ENCODE data around the gene C7. TPM values are rescaled to one million over a fixed set of nuclear protein-coding genes. Genes with fewer than 3 reads are reported as not detected.
"Not testable (repeated sequence)": the region's sequence is repeated elsewhere in the genome, so short reads cannot be mapped to it uniquely, and the experiment has no call there.

C7 gene
- total RNA-seq, 1 donor from 2014 or later = 22.6 TPM

GRCh38 chr5:40873286-40873880 is 35.9 kb upstream of the C7 start:
- peaks cover 10% of the 10 kb centered on the region for H3K9me3 Mint-ChIP-seq
- H3K36me3 Mint-ChIP-seq = no peaks in the 10 kb centered on the region
- H3K4me1 Mint-ChIP-seq = no peaks in the 10 kb centered on the region
- no peak for DNase-seq (ENCODE audit: low spot score in 2 of 2, unreplicated experiment in 2 of 2)
- H3K27me3 Mint-ChIP-seq (ENCODE audit: low read depth) = no peaks in the 10 kb centered on the region
- H3K4me3 Mint-ChIP-seq = no peak overlapping the region
- TF ChIP-seq CTCF (IDR thresholded peaks at IDR 0.05; ENCODE audit: unreplicated experiment) = no peak
- no peak overlapping the region for H3K27ac Mint-ChIP-seq

GRCh38 chr5:40875958-40876357 is 33.3 kb upstream of the C7 start:
- no peak overlapping the region for H3K4me3 Mint-ChIP-seq
- no peak for DNase-seq (ENCODE audit: low spot score in 2 of 2, unreplicated experiment in 2 of 2)
- H3K4me1 Mint-ChIP-seq = no peaks in the 10 kb centered on the region
- TF ChIP-seq CTCF (IDR thresholded peaks at IDR 0.05; ENCODE audit: unreplicated experiment) = no peak
- H3K27me3 Mint-ChIP-seq (ENCODE audit: low read depth) = no peaks in the 10 kb centered on the region
- no peaks in the 10 kb centered on the region for H3K36me3 Mint-ChIP-seq
- H3K9me3 Mint-ChIP-seq = peaks cover 10% of the 10 kb centered on the region
- H3K27ac Mint-ChIP-seq = no peak overlapping the region

GRCh38 chr5:40877371-40877988 is 31.8 kb upstream of the C7 start:
- Mint-ChIP-seq H3K9me3 (peaks cover 17% of the 10 kb centered on the region), H3K27me3 (ENCODE audit: low read depth) (no peaks in the 10 kb centered on the region), H3K36me3 (no peaks in the 10 kb centered on the region), H3K4me3 (no peak overlapping the region), H3K27ac (no peak overlapping the region), H3K4me1 (no peaks in the 10 kb centered on the region)
- no peak for TF ChIP-seq CTCF (IDR thresholded peaks at IDR 0.05; ENCODE audit: unreplicated experiment)
- no peak for DNase-seq (ENCODE audit: low spot score in 2 of 2, unreplicated experiment in 2 of 2)

GRCh38 chr5:40879163-40879942 is 29.9 kb upstream of the C7 start:
- Mint-ChIP-seq H3K27me3 (ENCODE audit: low read depth) (no peaks in the 10 kb centered on the region), H3K9me3 (peaks cover 17% of the 10 kb centered on the region), H3K36me3 (no peaks in the 10 kb centered on the region), H3K4me3 (no peak overlapping the region), H3K27ac (no peak overlapping the region), H3K4me1 (no peaks in the 10 kb centered on the region)
- peak; percentile 88 for TF ChIP-seq CTCF (IDR thresholded peaks at IDR 0.05; ENCODE audit: unreplicated experiment)
- DNase-seq (ENCODE audit: low spot score in 2 of 2, unreplicated experiment in 2 of 2) = no peak

- Mint-ChIP-seq H3K9me3 (peaks cover 15% of the 10 kb centered on the region), H3K36me3 (no peaks in the 10 kb centered on the region), H3K27me3 (ENCODE audit: low read depth) (peaks cover 4% of the 10 kb centered on the region), H3K4me3 (no peak overlapping the region), H3K27ac (no peak overlapping the region), H3K4me1 (no peaks in the 10 kb centered on the region)
- no peak for TF ChIP-seq CTCF (IDR thresholded peaks at IDR 0.05; ENCODE audit: unreplicated experiment)
- no peak for DNase-seq (ENCODE audit: low spot score in 2 of 2, unreplicated experiment in 2 of 2)
These were observed 27.0 kb upstream of the C7 start for GRCh38 chr5:40882291-40882690.

GRCh38 chr5:40883051-40883450 is 26.2 kb upstream of the C7 start:
- H3K4me1 Mint-ChIP-seq; H3K4me3 Mint-ChIP-seq; H3K27me3 Mint-ChIP-seq (ENCODE audit: low read depth); DNase-seq (ENCODE audit: low spot score in 2 of 2, unreplicated experiment in 2 of 2); H3K27ac Mint-ChIP-seq; H3K36me3 Mint-ChIP-seq: not testable (repeated sequence)
- H3K9me3 Mint-ChIP-seq = peaks cover 11% of the 10 kb centered on the region

- Mint-ChIP-seq H3K9me3 (peaks cover 18% of the 10 kb centered on the region), H3K4me3 (peak overlapping the region; percentile 5)
- DNase-seq (ENCODE audit: low spot score in 2 of 2, unreplicated experiment in 2 of 2); H3K36me3 Mint-ChIP-seq; H3K4me1 Mint-ChIP-seq; H3K27ac Mint-ChIP-seq; H3K27me3 Mint-ChIP-seq (ENCODE audit: low read depth): not testable (repeated sequence)
These were observed 13.6 kb upstream of the C7 start for GRCh38 chr5:40895440-40896425.

Measured in mesothelial cell of epicardium (in vitro differentiated cells).